ENCODE measurements around the gene XRCC3.

Gene XRCC3

DNA sequence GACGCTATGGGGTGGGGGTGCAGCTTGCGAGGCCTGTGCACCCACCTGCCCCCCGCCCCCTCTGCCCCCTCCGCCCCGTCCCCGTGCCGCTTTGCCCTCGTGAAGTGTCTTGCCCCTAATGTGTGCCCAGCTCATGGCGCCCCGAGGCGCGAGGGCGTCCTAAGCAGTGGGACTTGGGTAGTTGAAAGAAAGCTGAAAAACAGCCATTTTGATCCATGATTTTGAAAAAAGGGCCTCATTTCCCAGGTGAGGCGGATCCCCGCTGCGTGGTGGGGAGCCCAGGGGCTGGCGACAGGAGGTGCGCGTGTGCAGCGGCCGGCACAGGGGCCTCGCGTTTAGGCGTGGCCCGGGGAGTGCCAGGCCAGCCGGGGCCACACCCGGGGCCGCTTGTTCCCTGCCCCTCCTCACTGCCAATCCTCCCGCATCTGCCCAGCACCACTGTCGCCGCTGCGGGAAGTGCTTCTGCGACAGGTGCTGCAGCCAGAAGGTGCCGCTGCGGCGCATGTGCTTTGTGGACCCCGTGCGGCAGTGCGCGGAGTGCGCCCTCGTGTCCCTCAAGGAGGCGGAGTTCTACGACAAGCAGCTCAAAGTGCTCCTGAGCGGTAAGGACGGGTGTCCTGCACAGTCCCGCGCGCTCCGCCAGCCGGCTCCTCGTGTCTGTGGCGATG lies 12.2 kb upstream of the XRCC3 start:
- Histone ChIP-seq H3K4me3 (ENCODE audit: low read depth, low read length, poor library complexity, severe bottlenecking) (no peak overlapping the region), H4K20me1 (ENCODE audit: insufficient read depth, low read length) (no peaks in the 10 kb centered on the region), H3K9me3 (ENCODE audit: low read length) (no peaks in the 10 kb centered on the region), H3K4me1 (ENCODE audit: insufficient read depth, low read length, severe bottlenecking) (no peaks in the 10 kb centered on the region), H3K79me2 (ENCODE audit: insufficient read depth, low read length) (no peaks in the 10 kb centered on the region), H3K9me2 (ENCODE audit: low read depth, low read length) (no peaks in the 10 kb centered on the region), H3K27me3 (ENCODE audit: insufficient read depth, low read length) (no peaks in the 10 kb centered on the region), H3F3A (ENCODE audit: insufficient read depth, low read length) (no peaks in the 10 kb centered on the region), H3K36me3 (ENCODE audit: insufficient read depth, low read length) (peaks cover 41% of the 10 kb centered on the region), H2AFZ (ENCODE audit: low read length) (no peak overlapping the region), H3K4me2 (ENCODE audit: low read length) (no peak overlapping the region), H3K9ac (ENCODE audit: low read length) (no peak overlapping the region), H3K27ac (ENCODE audit: low read depth, low read length, poor library complexity, severe bottlenecking) (no peak overlapping the region)
- no peak for TF ChIP-seq EZH2 (IDR thresholded peaks at IDR 0.05; ENCODE audit: borderline replicate concordance, low read length)
- TF ChIP-seq, protein P1, sequence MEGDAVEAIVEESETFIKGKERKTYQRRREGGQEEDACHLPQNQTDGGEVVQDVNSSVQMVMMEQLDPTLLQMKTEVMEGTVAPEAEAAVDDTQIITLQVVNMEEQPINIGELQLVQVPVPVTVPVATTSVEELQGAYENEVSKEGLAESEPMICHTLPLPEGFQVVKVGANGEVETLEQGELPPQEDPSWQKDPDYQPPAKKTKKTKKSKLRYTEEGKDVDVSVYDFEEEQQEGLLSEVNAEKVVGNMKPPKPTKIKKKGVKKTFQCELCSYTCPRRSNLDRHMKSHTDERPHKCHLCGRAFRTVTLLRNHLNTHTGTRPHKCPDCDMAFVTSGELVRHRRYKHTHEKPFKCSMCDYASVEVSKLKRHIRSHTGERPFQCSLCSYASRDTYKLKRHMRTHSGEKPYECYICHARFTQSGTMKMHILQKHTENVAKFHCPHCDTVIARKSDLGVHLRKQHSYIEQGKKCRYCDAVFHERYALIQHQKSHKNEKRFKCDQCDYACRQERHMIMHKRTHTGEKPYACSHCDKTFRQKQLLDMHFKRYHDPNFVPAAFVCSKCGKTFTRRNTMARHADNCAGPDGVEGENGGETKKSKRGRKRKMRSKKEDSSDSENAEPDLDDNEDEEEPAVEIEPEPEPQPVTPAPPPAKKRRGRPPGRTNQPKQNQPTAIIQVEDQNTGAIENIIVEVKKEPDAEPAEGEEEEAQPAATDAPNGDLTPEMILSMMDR (IDR thresholded peaks at IDR 0.05; ENCODE audit: low read length), result no peak

DNA sequence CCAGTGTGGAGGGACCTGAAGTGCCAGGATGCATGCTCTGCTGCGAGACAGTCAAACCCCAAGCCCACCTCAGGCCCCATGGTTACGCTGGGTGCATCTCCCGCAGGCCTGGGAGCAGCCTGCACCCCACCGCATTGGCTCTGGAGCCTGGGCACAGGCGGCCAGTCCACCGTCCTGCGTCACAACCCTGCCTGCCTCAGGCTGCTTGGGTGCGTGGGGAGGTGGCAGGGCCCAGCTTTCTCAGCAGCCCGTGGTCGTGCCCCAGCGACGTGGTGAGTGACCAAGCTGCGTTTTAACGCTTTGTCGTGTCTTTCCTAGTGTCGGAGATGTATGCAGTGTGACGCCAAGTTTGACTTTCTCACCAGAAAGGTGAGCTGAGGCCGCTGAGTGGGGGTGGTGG lies 11.2 kb upstream of the XRCC3 start:
- no peaks in the 10 kb centered on the region for H3K9me2 ChIP-seq (ENCODE audit: low read depth, low read length)
- no peaks in the 10 kb centered on the region for H4K20me1 ChIP-seq (ENCODE audit: insufficient read depth, low read length)
- TF ChIP-seq EZH2 (IDR thresholded peaks at IDR 0.05; ENCODE audit: borderline replicate concordance, low read length), result no peak
- TF ChIP-seq, protein P1 (IDR thresholded peaks at IDR 0.05; ENCODE audit: low read length), result no peak
- H3K36me3 ChIP-seq (ENCODE audit: insufficient read depth, low read length), result peaks cover 33% of the 10 kb centered on the region
- no peaks in the 10 kb centered on the region for H3F3A ChIP-seq (ENCODE audit: insufficient read depth, low read length)
- H3K79me2 ChIP-seq (ENCODE audit: insufficient read depth, low read length), result 0 out of 2 replicates have a peak, but pooled peaks cover 5% of the 10 kb centered on the region
- no peaks in the 10 kb centered on the region for H3K9me3 ChIP-seq (ENCODE audit: low read length)
- no peak overlapping the region for H3K4me3 ChIP-seq (ENCODE audit: low read depth, low read length, poor library complexity, severe bottlenecking)
- H3K4me1 ChIP-seq (ENCODE audit: insufficient read depth, low read length, severe bottlenecking), result no peaks in the 10 kb centered on the region
- H3K9ac ChIP-seq (ENCODE audit: low read length), result no peak overlapping the region
- no peak overlapping the region for H3K4me2 ChIP-seq (ENCODE audit: low read length)
- no peak overlapping the region for H3K27ac ChIP-seq (ENCODE audit: low read depth, low read length, poor library complexity, severe bottlenecking)
- H3K27me3 ChIP-seq (ENCODE audit: insufficient read depth, low read length), result no peaks in the 10 kb centered on the region
- H2AFZ ChIP-seq (ENCODE audit: low read length), result no peak overlapping the region

DNA sequence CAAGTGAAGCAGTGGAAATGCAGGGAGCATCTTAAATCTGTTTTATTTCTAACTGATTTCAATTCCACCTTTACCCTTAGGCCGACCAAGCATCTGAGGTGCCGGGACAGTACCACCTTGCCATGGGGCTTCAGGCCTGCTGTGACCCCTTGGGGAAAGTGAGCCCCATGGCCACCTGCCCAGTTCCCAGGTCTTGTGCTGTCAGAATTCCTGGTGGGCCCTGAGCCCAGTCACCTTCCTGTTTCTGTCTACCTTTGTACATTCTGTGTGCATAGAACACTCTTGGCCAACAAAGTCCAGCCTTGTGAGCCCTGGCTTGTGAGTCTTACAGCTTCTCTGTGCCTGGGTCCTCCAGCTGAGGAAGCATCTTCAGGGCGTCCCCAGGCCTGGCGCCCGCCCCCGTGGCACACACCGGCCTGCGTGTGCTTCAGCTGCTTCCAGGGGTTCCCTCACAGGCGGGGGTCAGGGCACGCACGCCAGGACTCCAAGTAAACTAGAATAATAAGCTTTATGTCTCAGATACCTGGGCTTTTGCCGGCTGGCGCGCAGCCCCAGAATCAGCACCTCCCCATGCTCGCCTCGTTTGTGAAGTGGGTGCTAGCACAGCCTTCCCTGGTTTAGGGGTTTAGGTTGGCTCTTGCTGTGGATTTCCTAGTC lies 10.6 kb upstream of the XRCC3 start:
- H4K20me1 ChIP-seq (ENCODE audit: insufficient read depth, low read length), result no peaks in the 10 kb centered on the region

More for the DNA sequence above, 10.6 kb upstream of the XRCC3 start:
- no peak overlapping the region for H3K4me3 ChIP-seq (ENCODE audit: low read depth, low read length, poor library complexity, severe bottlenecking)
- H3K36me3 ChIP-seq (ENCODE audit: insufficient read depth, low read length), result peaks cover 33% of the 10 kb centered on the region
- no peak overlapping the region for H3K4me2 ChIP-seq (ENCODE audit: low read length)
- H3K4me1 ChIP-seq (ENCODE audit: insufficient read depth, low read length, severe bottlenecking), result no peaks in the 10 kb centered on the region
- no peaks in the 10 kb centered on the region for H3F3A ChIP-seq (ENCODE audit: insufficient read depth, low read length)
- 0 out of 2 replicates have a peak, but pooled peaks cover 9% of the 10 kb centered on the region for H3K79me2 ChIP-seq (ENCODE audit: insufficient read depth, low read length)
- H3K9ac ChIP-seq (ENCODE audit: low read length), result no peak overlapping the region
- no peak overlapping the region for H3K27ac ChIP-seq (ENCODE audit: low read depth, low read length, poor library complexity, severe bottlenecking)
- no peak overlapping the region for H2AFZ ChIP-seq (ENCODE audit: low read length)
- H3K9me2 ChIP-seq (ENCODE audit: low read depth, low read length), result no peaks in the 10 kb centered on the region
- no peak for TF ChIP-seq EZH2 (IDR thresholded peaks at IDR 0.05; ENCODE audit: borderline replicate concordance, low read length)
- TF ChIP-seq, protein P1 (IDR thresholded peaks at IDR 0.05; ENCODE audit: low read length), result no peak
- H3K27me3 ChIP-seq (ENCODE audit: insufficient read depth, low read length), result no peaks in the 10 kb centered on the region
- H3K9me3 ChIP-seq (ENCODE audit: low read length), result no peaks in the 10 kb centered on the region
